ENCODE measurements around the gene ZNF8. TPM values are rescaled to one million over a fixed set of nuclear protein-coding genes. Genes with fewer than 3 reads are reported as not detected.

The ZNF8 gene
- total RNA-seq, 1 donor from 2014 or later, result 6.0 TPM

DNA sequence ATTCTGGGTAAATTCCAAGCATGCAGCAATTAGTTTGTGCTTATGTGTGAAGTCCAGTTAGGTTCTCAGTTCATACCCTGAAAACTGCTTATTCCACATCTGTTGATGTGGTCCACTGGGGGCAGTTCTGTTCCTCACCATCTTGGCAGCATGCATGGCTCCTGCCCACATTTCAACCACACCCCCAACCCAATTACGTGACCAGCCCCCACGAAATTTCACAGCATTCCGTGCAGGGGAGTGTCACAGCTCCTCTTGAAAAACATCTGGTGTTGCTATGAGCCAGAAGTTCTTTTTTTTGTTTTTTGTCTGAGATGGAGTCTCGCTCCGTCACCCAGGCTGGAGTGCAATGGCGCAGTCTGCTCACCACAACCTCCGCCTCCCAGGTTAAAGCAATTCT is 17.3 kb downstream of the ZNF8 start:
- H3K9me3 ChIP-seq, result peaks cover 47 to 95% of the 10 kb centered on the region in 2 donors

DNA sequence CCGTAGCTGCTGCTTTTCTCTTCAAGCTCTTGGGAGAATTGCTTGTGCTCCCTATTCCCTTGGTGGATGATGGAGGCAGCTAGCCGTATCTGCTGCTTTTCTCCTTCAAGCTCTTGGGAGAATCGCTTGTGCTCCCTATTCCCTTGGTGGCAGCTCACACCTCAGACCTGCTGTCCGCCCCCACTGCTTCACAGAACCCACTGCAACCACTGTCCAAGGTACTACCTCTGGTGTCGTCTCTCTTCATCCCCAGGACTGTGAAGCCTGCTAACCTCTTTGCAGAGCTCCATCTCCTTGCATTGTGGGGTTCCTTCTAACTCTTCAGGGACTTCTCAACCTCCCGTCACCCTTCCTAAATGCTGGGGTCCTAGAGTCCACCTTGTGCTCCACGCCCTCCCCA is 21.9 kb downstream of the ZNF8 start:
- no peaks in the 10 kb centered on the region for H3K27me3 ChIP-seq
- H3K4me3 ChIP-seq, result no peak overlapping the region
- H3K36me3 ChIP-seq, result peaks cover 37 to 59% of the 10 kb centered on the region in 2 donors
- H3K9me3 ChIP-seq, result peaks cover 11 to 69% of the 10 kb centered on the region in 2 donors
- TF ChIP-seq, protein P1, sequence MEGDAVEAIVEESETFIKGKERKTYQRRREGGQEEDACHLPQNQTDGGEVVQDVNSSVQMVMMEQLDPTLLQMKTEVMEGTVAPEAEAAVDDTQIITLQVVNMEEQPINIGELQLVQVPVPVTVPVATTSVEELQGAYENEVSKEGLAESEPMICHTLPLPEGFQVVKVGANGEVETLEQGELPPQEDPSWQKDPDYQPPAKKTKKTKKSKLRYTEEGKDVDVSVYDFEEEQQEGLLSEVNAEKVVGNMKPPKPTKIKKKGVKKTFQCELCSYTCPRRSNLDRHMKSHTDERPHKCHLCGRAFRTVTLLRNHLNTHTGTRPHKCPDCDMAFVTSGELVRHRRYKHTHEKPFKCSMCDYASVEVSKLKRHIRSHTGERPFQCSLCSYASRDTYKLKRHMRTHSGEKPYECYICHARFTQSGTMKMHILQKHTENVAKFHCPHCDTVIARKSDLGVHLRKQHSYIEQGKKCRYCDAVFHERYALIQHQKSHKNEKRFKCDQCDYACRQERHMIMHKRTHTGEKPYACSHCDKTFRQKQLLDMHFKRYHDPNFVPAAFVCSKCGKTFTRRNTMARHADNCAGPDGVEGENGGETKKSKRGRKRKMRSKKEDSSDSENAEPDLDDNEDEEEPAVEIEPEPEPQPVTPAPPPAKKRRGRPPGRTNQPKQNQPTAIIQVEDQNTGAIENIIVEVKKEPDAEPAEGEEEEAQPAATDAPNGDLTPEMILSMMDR (IDR thresholded peaks at IDR 0.05), result no peak
- H3K4me1 ChIP-seq, result no peaks in the 10 kb centered on the region
- no peak overlapping the region for H3K27ac ChIP-seq
- intact Hi-C loops (cut with DNase I), result loop anchor here (10.0 kb wide), 1 partner anchor 116 kb away; the partner anchor contains the start of gene ZNF274
- no peak for DNase-seq (ENCODE audit: low spot score in 2 of 2)

More for the DNA sequence above, 17.3 kb downstream of the ZNF8 start:
- H3K27me3 ChIP-seq, result no peaks in the 10 kb centered on the region
- TF ChIP-seq, protein P1 (IDR thresholded peaks at IDR 0.05), result no peak
- no peak overlapping the region for H3K4me3 ChIP-seq
- no peak for DNase-seq (ENCODE audit: low spot score in 2 of 2)
- H3K27ac ChIP-seq, result no peak overlapping the region
- peaks cover 83 to 99% of the 10 kb centered on the region in 2 donors for H3K36me3 ChIP-seq
- intact Hi-C loops (cut with DNase I), result no loop called here
- H3K4me1 ChIP-seq, result no peaks in the 10 kb centered on the region

DNA sequence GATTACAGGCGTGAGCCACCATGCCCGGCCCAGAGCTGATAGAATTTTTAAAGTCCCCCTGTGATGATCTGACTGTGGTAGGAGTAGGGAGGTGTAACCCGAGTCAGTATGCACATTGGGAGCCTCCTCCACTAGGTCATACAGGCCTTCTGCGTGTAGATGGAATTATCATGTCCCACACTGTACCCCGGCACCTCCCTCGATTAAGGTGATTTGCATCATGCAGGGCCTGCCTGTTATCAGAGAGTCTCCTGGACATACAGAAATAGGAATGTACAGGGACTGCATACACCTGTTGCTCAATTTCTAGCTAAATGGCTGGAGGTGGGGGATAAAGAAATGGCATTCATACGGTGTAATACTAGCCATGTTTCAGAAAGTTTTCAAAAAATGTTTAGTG is 25.5 kb downstream of the ZNF8 start:
- H3K4me3 ChIP-seq, result peak overlapping the region; percentile 77 to 87
- intact Hi-C loops (cut with DNase I), result loop anchor here (10.0 kb wide), 1 partner anchor 119 kb away; the partner anchor contains the start of gene ZNF274
- TF ChIP-seq, protein P1 (IDR thresholded peaks at IDR 0.05), result no peak
- DNase-seq (ENCODE audit: low spot score in 2 of 2), result no peak
- H3K27ac ChIP-seq, result peak overlapping the region in 1 of 2 donors; percentile 91
- H3K4me1 ChIP-seq, result peaks cover 0 to 7% of the 10 kb centered on the region in 2 donors
- peaks cover 8 to 48% of the 10 kb centered on the region in 2 donors for H3K36me3 ChIP-seq
- H3K27me3 ChIP-seq, result no peaks in the 10 kb centered on the region
- H3K9me3 ChIP-seq, result peaks cover 8 to 39% of the 10 kb centered on the region in 2 donors

DNA sequence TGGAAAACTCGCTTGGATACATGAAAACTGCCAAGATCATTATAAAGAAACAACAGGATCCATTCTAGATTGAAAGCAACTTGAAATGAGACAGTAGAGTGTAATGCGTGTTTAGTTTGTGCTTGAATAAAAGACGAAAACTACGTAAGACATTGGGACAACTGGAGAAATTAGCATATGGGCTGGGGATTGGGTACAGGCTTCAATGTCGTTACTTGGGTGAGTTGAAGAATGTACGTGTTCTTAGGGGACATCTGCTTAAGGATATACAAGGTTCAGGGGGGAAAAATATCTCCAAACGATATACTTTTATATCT is 26.0 kb downstream of the ZNF8 start:
- no peaks in the 10 kb centered on the region for H3K27me3 ChIP-seq
- H3K27ac ChIP-seq, result peak overlapping the region; percentile 84 to 91
- peaks cover 3 to 49% of the 10 kb centered on the region in 2 donors for H3K36me3 ChIP-seq
- TF ChIP-seq, protein P1 (IDR thresholded peaks at IDR 0.05), result no peak
- H3K4me1 ChIP-seq, result peaks cover 0 to 7% of the 10 kb centered on the region in 2 donors
- peaks cover 4 to 39% of the 10 kb centered on the region in 2 donors for H3K9me3 ChIP-seq
- DNase-seq (ENCODE audit: low spot score in 2 of 2), result no peak
- peak overlapping the region; percentile 77 to 87 for H3K4me3 ChIP-seq
- intact Hi-C loops (cut with DNase I), result loop anchor here (1.0 to 10.0 kb wide), 7 partner anchors 23 to 1462 kb away; partner anchors contain the start of genes PEG3, ZIM2, ZNF274 and ZNF497

DNA sequence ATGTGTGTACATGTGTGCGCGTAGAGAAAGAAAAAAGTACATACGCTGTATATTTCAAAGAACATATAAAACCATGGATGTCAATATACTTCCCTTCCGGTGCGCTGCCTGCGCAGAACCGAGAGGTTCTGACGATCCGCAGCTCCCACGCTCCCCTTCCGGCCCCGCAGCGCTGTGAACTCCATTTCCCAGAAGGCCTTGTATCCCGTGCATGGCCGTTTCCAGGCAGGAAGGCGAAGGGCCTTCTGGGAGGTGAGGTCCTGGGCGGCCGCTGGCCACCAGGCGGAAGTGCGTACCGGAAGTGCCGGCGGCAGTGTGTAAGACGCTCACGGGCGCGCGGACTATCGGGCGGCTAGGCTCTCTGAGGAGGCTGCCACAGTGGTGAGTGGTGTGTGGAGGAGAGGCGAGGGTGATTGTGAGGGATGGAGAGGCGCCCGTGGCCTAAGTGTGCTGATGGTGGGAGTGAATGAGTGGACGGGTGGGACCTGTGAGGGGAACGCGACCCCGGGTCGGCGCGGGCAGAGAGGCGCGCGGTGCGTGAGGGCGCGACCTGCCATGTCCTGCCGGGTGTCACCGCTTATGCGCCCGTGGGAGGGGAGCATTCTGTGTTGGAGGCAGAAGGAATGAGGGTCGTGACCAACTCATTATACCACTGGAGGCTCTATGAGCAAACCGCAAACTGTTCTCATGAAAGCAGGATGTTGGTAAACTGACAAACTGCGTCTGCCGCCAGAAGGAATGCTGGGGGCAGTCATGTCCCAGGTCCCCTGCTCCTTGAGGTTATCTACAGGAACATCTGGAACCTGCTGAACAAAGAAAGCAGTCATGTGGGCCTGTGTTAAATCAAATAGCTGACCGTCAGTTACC is 26.5 kb downstream of the ZNF8 start, which contains the start of gene ERVK3-1:
Gene ERVK3-1 (plus strand): TSS at position 313 of the 867 bp plus-strand sequence. CDS start 6,792 bp downstream, outside the sequence.
- Histone ChIP-seq H3K27me3 (no peaks in the 10 kb centered on the region), H3K9me3 (peaks cover 0 to 33% of the 10 kb centered on the region in 2 donors), H3K4me1 (peaks cover 0 to 7% of the 10 kb centered on the region in 2 donors), H3K4me3 (peak within 1 kb of the TSS; percentile 77 to 87), H3K27ac (peak within 1 kb of the TSS; percentile 84 to 91), H3K36me3 (peaks cover 0 to 48% of the 10 kb centered on the region in 2 donors)
- DNase-seq (ENCODE audit: low spot score in 2 of 2), result peak; percentile 88 to 98
- intact Hi-C loops (cut with DNase I), result loop anchor here (1.0 to 10.0 kb wide), 7 partner anchors 22 to 1463 kb away; partner anchors contain the start of genes PEG3, ZIM2, ZNF274 and ZNF497
- TF ChIP-seq, protein P1 (IDR thresholded peaks at IDR 0.05), result peak in 1 of 3 experiments; percentile 48

Measured in ascending aorta (tissue), 2 donors.